Naive thymus-derived CD4-positive, alpha-beta T cell (primary cell): ENCODE data around the gene LNX1. TPM values are rescaled to one million over a fixed set of nuclear protein-coding genes. Genes with fewer than 3 reads are reported as not detected.

Experiments used
- ATAC-seq: fragments of 150-1000 bp; cut with Tn5 transposase; 2 replicates; pipeline ENCODE4 v1.10.0; 2021; ENCODE audit warnings: mild to moderate bottlenecking, moderate library complexity
- CTCF ChIA-PET: fragments of 350-600 bp; sonication (Branson Sonifier 250); formaldehyde crosslinking; loops from one replicate; lab custom pipeline; 2021; ENCODE audit warnings: antibody characterized with exemption; lab: Charles Lee
- POLR2A ChIA-PET: fragments of 350-600 bp; sonication (Branson Sonifier 250); formaldehyde crosslinking; loops from one replicate; lab custom pipeline; 2021; ENCODE audit warnings: antibody characterized with exemption, inconsistent platforms; lab: Charles Lee
- DNase-seq, 9 donors: peaks; one replicate each; pipeline versions ENCODE4 v3.0.0 to v3.0.0-alpha.2; 2020 to 2022; ENCODE audit warnings: mixed read lengths in 1 of 9
- H3K27ac ChIP-seq: one replicate; pipeline ENCODE4 v1.7.0; 2013; ENCODE audit warnings: mild to moderate bottlenecking, low read depth, low read length, moderate library complexity
- H3K27me3 ChIP-seq, 2 donors: one replicate each; pipeline ENCODE4 v1.7.0; 2013; ENCODE audit warnings: low read length in 2 of 2, mild to moderate bottlenecking in 2 of 2, moderate library complexity in 2 of 2; ENCODE audit not compliant: control insufficient read depth in 2 of 2, insufficient read depth in 2 of 2
- H3K36me3 ChIP-seq, 3 experiments: 1 replicate in 2 of 3; 2 replicates in 1 of 3; pipeline ENCODE4 v1.7.0; 2013; ENCODE audit warnings: low read length in 3 of 3, mild to moderate bottlenecking in 3 of 3, moderate library complexity in 1 of 3; ENCODE audit not compliant: insufficient read depth in 3 of 3, control insufficient read depth in 2 of 3
- H3K4me1 ChIP-seq, 2 donors: one replicate each; pipeline ENCODE4 v1.7.0; 2013; ENCODE audit warnings: low read length in 2 of 2, mild to moderate bottlenecking in 2 of 2, moderate library complexity in 1 of 2; ENCODE audit not compliant: control insufficient read depth in 2 of 2, insufficient read depth in 2 of 2
- H3K4me3 ChIP-seq: 2 replicates; pipeline ENCODE4 v1.7.0; 2013; ENCODE audit warnings: mild to moderate bottlenecking, low read length
- H3K9me3 ChIP-seq, 3 experiments: 1 replicate in 2 of 3; 2 replicates in 1 of 3; pipeline ENCODE4 v1.7.0; 2013; ENCODE audit warnings: low read length in 3 of 3; ENCODE audit not compliant: control insufficient read depth in 2 of 3
- H3K27ac Mint-ChIP-seq, 9 donors: one replicate each; pipeline ENCODE4 v1.8.0; 2020 to 2022; ENCODE audit warnings: mixed read lengths in 9 of 9, mild to moderate bottlenecking in 8 of 9, moderate library complexity in 5 of 9, inconsistent platforms in 2 of 9
- H3K27me3 Mint-ChIP-seq, 5 donors: one replicate each; pipeline ENCODE4 v1.8.0; 2021 to 2022; ENCODE audit warnings: mixed read lengths in 5 of 5, mild to moderate bottlenecking in 1 of 5
- H3K36me3 Mint-ChIP-seq, 5 donors: one replicate each; pipeline ENCODE4 v1.8.0; 2020 to 2022; ENCODE audit warnings: mixed read lengths in 5 of 5, mild to moderate bottlenecking in 3 of 5, inconsistent platforms in 1 of 5
- H3K4me1 Mint-ChIP-seq, 7 donors: one replicate each; pipeline ENCODE4 v1.8.0; 2020 to 2022; ENCODE audit warnings: mixed read lengths in 7 of 7, mild to moderate bottlenecking in 3 of 7, inconsistent platforms in 1 of 7
- H3K4me3 Mint-ChIP-seq, 10 donors: one replicate each; pipeline ENCODE4 v1.8.0; 2020 to 2022; ENCODE audit warnings: mild to moderate bottlenecking in 10 of 10, mixed read lengths in 10 of 10, moderate library complexity in 6 of 10, inconsistent platforms in 2 of 10
- H3K9me3 Mint-ChIP-seq, 11 donors: one replicate each; pipeline ENCODE4 v1.8.0; 2020 to 2022; ENCODE audit warnings: mixed read lengths in 11 of 11, mild to moderate bottlenecking in 4 of 11, inconsistent platforms in 1 of 11, moderate library complexity in 1 of 11
- intact Hi-C, 2 donors: fragments of 100-400 bp; cut with micrococcal nuclease; formaldehyde crosslinking; loops; one replicate each; pipeline ENCODE4 v1.15.1; 2023
- polyA plus RNA-seq, 2 donors: library from polyadenylated mRNA; unstranded; fragments of 300-500 nt; fragmentation: Illumina TruSeq; gene quantifications; one replicate each; pipeline ENCODE4 v1.2.3, GENCODE V29; 2021
- total RNA-seq, 6 experiments: library from RNA in 5 of 6; stranded (reverse) in 5 of 6; gene quantifications; 1 replicate in 5 of 6; 2 replicates in 1 of 6; pipeline ENCODE4 v1.2.3 and lab custom pipeline; 2021 to 2026

The LNX1 gene
- total and polyA plus RNA-seq, 7 experiments from 2014 or later, result 0.09 to 0.48 TPM; not detected in 5

DNA sequence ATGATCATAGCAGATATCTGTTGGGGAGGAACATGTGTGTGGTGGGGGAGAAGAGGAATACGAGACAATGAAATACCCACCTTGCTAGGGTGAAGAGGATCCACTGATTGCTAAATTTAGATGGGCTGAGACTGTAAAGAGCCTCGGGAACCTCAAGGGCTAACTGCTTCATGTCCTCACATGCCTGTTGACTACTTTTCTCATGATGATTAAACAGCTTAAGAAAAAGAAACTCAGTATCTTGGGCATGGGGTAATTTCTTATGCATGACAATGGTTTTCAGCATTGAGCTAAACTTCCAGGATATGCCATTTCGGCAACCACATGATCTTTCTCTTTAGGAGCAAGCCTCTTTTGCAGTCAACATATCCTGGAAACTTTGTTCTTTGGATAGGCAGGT, 3.9 kb upstream of the LNX1 start:
- H3K27me3 Mint-ChIP-seq, result peaks cover 28 to 51% (median 45%) of the 10 kb centered on the region in 5 donors
- Histone ChIP-seq H3K4me1 (no peaks in the 10 kb centered on the region), H3K27ac (no peak overlapping the region), H3K9me3 (no peaks in the 10 kb centered on the region), H3K4me3 (no peak overlapping the region), H3K27me3 (peaks cover 0 to 7% of the 10 kb centered on the region in 2 donors), H3K36me3 (no peaks in the 10 kb centered on the region)
- H3K4me3 Mint-ChIP-seq, result no peak overlapping the region
- no peaks in the 10 kb centered on the region for H3K36me3 Mint-ChIP-seq
- no peak overlapping the region for H3K27ac Mint-ChIP-seq
- peaks cover 0 to 13% (median 9%) of the 10 kb centered on the region in 7 donors for H3K4me1 Mint-ChIP-seq
- ChIA-PET CTCF (no interaction called here), POLR2A (no interaction called here)
- ATAC-seq, result no peak
- DNase-seq, result no peak
- intact Hi-C loops, result no loop called here
- peaks cover 0 to 1% (median 0%) of the 10 kb centered on the region in 11 donors for H3K9me3 Mint-ChIP-seq

DNA sequence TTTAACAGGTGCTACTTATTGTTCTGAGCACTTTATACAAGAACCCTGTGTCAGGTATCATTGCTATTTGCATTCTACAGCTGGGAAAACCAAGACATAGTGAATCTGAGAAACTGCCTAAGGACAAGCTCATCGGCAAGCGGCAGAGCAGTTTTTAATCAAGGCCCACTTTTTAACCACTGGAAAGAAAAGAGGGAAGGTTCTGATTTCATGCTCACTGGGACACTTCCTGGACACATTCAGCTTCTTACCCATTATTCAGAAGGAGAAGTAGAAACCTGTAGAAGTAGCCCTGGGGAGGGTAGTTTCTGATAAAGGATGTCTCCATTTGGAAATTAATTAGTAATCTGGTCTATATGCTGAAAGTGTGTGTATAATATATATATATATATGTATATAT, 2.5 kb upstream of the LNX1 start:
- Mint-ChIP-seq H3K4me3 (no peak overlapping the region), H3K4me1 (peaks cover 0 to 13% (median 9%) of the 10 kb centered on the region in 7 donors), H3K9me3 (peaks cover 0 to 1% (median 0%) of the 10 kb centered on the region in 11 donors), H3K36me3 (no peaks in the 10 kb centered on the region), H3K27me3 (peaks cover 33 to 62% (median 49%) of the 10 kb centered on the region in 5 donors), H3K27ac (no peak overlapping the region)
- Histone ChIP-seq H3K36me3 (no peaks in the 10 kb centered on the region), H3K27me3 (peaks cover 0 to 7% of the 10 kb centered on the region in 2 donors), H3K4me1 (no peaks in the 10 kb centered on the region), H3K9me3 (no peaks in the 10 kb centered on the region), H3K27ac (no peak overlapping the region), H3K4me3 (no peak overlapping the region)
- ChIA-PET CTCF (no interaction called here), POLR2A (no interaction called here)
- intact Hi-C loops, result no loop called here
- DNase-seq (no peak), ATAC-seq (no peak)

DNA sequence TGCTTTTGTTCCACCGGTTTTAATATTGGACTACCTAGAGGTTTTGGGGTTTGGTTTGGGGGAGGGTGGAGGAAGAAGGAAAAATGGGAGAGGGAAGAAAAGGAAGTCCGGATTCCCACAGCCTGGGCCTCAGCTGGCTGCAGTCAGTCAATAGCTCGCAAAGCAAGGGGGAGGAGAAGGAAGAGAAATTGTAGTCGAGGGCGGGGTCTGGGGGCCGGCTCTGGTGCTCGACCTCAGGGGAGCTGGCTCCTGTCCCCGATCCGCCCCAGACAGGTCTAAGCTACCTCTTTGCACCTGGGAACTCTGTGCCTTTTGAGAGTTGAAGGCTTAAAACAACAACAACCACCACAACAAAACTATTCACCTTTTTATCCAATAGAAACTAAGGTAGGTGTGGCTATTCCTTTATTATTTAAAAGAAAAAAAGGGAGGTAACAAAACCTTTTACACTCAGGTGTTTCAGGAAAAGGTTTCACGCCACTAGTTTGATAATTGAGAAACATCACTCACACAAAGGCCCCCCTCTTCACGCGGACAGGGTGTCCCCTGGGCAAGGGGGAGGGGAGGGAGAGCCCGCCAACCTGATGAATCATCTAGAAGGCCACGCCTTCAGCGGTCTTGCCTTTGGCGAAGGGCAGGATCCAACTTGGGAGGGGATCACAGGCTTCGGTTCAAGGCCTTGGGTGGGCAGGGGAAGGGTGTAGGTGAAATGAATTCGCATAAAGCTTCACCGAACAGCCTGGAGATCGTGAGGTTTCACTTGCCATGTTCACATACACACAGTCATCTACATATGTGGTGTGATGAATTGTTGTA, 1.6 kb upstream of the LNX1 start:
- Histone ChIP-seq H3K27ac (no peak overlapping the region), H3K27me3 (peaks cover 0 to 7% of the 10 kb centered on the region in 2 donors), H3K36me3 (no peaks in the 10 kb centered on the region), H3K9me3 (no peaks in the 10 kb centered on the region), H3K4me1 (no peaks in the 10 kb centered on the region), H3K4me3 (no peak overlapping the region)
- CTCF ChIA-PET, result no interaction called here
- H3K27me3 Mint-ChIP-seq, result peaks cover 33 to 65% (median 51%) of the 10 kb centered on the region in 5 donors
- POLR2A ChIA-PET, result no interaction called here
- ATAC-seq (no peak), DNase-seq (no peak)
- intact Hi-C loops, result no loop called here
- H3K4me1 Mint-ChIP-seq, result peaks cover 0 to 13% (median 9%) of the 10 kb centered on the region in 7 donors
- H3K9me3 Mint-ChIP-seq, result peaks cover 0 to 1% (median 0%) of the 10 kb centered on the region in 11 donors
- no peak overlapping the region for H3K27ac Mint-ChIP-seq
- H3K4me3 Mint-ChIP-seq, result no peak overlapping the region
- H3K36me3 Mint-ChIP-seq, result no peaks in the 10 kb centered on the region

DNA sequence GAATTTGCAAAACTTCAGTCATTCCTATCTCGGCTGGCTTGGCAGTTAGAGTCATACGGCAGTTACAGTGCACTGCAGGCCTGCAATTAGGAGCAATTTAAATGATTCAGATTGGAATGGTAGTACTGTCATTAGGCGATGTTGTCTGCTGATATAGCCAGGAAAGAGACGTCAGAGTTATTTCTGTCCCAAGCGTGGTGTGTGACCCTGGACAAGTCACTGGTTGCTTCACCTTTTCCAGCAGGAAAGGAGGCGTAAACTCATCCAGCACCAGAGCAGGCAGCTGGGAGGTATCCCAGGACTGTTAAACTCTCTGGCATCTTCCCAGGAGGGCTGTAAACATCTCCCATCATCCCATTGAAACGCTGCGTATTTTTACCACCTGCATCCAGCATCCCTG, 836 bp upstream of the LNX1 start:
- ATAC-seq, result no peak
- H3K4me1 Mint-ChIP-seq, result peaks cover 0 to 13% (median 9%) of the 10 kb centered on the region in 7 donors
- H3K27me3 ChIP-seq, result peaks cover 0 to 7% of the 10 kb centered on the region in 2 donors
- H3K4me3 ChIP-seq, result no peak overlapping the region
- peak overlapping the region in 3 of 10 donors; percentile 22 to 46 (median 43) for H3K4me3 Mint-ChIP-seq
- H3K27me3 Mint-ChIP-seq, result peaks cover 33 to 62% (median 47%) of the 10 kb centered on the region in 5 donors
- no peak overlapping the region for H3K27ac ChIP-seq
- intact Hi-C loops, result no loop called here
- no peaks in the 10 kb centered on the region for H3K9me3 ChIP-seq
- no peaks in the 10 kb centered on the region for H3K36me3 Mint-ChIP-seq
- no peaks in the 10 kb centered on the region for H3K4me1 ChIP-seq
- ChIA-PET CTCF (no interaction called here), POLR2A (no interaction called here)
- no peak for DNase-seq
- no peaks in the 10 kb centered on the region for H3K36me3 ChIP-seq
- H3K27ac Mint-ChIP-seq, result no peak overlapping the region
- H3K9me3 Mint-ChIP-seq, result peaks cover 0 to 1% (median 0%) of the 10 kb centered on the region in 11 donors

DNA sequence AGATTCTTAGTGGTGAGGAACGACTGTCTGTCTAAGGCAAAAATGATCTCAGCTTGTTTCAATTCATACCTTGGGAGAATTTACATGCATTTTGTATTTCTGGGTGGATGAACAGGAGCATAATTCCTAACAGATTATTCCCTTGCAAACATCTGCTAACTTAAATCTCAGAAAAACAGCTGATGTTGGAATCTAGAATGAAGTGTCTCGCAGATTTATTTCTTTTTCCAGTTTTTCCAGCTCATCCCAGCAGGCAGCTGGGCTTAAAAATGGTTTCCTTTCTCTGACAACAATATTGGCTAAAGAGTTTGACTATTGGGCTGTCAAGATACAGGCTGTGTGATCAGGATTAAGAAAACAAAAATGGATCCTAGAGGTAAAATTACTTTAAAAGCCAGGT, 1.1 kb downstream of the LNX1 start:
- ChIA-PET POLR2A (no interaction called here), CTCF (no interaction called here)
- H3K27ac ChIP-seq, result no peak overlapping the region
- Mint-ChIP-seq H3K4me1 (peaks cover 0 to 13% (median 9%) of the 10 kb centered on the region in 7 donors), H3K9me3 (peaks cover 0 to 1% (median 0%) of the 10 kb centered on the region in 11 donors), H3K4me3 (no peak overlapping the region), H3K27me3 (peaks cover 34 to 56% (median 49%) of the 10 kb centered on the region in 5 donors), H3K27ac (no peak overlapping the region), H3K36me3 (no peaks in the 10 kb centered on the region)
- no peak overlapping the region for H3K4me3 ChIP-seq
- H3K36me3 ChIP-seq, result no peaks in the 10 kb centered on the region
- ATAC-seq (no peak), DNase-seq (no peak)
- intact Hi-C loops, result no loop called here
- no peaks in the 10 kb centered on the region for H3K4me1 ChIP-seq
- H3K9me3 ChIP-seq, result no peaks in the 10 kb centered on the region
- H3K27me3 ChIP-seq, result peaks cover 0 to 7% of the 10 kb centered on the region in 2 donors

DNA sequence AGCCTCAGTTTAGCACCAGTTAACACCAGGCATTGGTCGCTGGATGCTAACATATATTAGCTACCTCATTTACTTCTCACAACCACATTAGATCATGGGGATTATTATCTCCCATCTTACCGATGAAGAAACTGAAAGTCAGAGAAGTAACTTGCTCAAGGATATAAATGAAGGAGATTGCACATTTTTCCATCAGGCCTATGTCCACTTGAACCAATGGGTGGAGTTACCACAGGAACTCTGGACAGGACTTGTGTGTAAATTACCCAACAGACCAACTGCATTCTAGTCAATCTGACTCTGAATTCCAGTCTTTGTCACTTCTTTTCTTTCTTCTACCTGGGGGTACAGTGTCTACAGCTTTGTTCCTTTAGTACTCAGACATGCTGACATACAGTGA, 1.8 kb downstream of the LNX1 start:
- no peak overlapping the region for H3K27ac Mint-ChIP-seq
- peaks cover 0 to 7% of the 10 kb centered on the region in 2 donors for H3K27me3 ChIP-seq
- H3K27ac ChIP-seq, result no peak overlapping the region
- peaks cover 34 to 56% (median 46%) of the 10 kb centered on the region in 5 donors for H3K27me3 Mint-ChIP-seq
- H3K4me3 ChIP-seq, result no peak overlapping the region
- H3K36me3 Mint-ChIP-seq, result no peaks in the 10 kb centered on the region
- no peaks in the 10 kb centered on the region for H3K36me3 ChIP-seq
- intact Hi-C loops, result no loop called here
- H3K4me1 Mint-ChIP-seq, result peaks cover 0 to 13% (median 9%) of the 10 kb centered on the region in 7 donors
- CTCF ChIA-PET, result no interaction called here
- H3K9me3 Mint-ChIP-seq, result peaks cover 0 to 1% (median 0%) of the 10 kb centered on the region in 11 donors
- ATAC-seq (no peak), DNase-seq (no peak)
- POLR2A ChIA-PET, result no interaction called here
- no peaks in the 10 kb centered on the region for H3K4me1 ChIP-seq
- no peak overlapping the region for H3K4me3 Mint-ChIP-seq
- H3K9me3 ChIP-seq, result no peaks in the 10 kb centered on the region
